ENCODE results near the gene ATPAF2.

Gene ATPAF2

DNA sequence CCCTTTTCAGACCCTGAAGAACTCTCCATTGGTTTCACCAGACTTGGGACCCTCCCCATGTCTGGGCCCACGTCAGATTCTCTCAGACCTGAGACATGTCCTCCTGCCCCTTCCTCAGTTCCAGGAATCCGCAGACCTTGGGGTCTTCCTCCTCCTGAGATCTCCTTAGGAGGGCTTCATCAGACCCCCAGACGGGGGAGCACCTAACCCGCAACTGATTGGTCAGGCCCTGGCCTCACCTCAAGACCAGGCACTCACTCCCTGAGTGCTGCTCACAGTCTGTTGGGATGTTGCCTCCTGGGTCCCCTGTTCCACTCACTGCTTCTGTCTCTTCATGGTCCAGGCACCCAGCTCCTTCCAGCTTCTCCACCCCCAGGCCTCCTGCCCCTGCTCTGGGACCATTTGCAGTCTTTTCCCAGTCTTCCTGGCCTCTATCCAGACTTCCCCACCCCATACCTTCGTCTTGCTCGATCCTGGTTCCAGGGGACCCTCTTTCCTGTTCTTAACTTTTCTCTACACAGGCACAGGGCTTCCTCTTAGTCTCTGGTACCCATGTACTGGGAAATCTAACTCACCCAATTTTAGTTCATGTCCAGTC, 1.4 kb upstream of the ATPAF2 start:
- Histone ChIP-seq H3K27ac (ENCODE audit: insufficient read depth, low read depth, low read length, poor library complexity, severe bottlenecking) (no peak overlapping the region), H3K4me3 (ENCODE audit: insufficient read depth, low read depth, low read length) (peak overlapping the region; percentile 83), H3K4me1 (ENCODE audit: control insufficient read depth, insufficient read depth, low read length) (peaks cover 8% of the 10 kb centered on the region), H3K9me3 (ENCODE audit: control insufficient read depth, low read length) (no peaks in the 10 kb centered on the region), H3K27me3 (ENCODE audit: control insufficient read depth, insufficient read depth, low read length, poor library complexity, severe bottlenecking) (no peaks in the 10 kb centered on the region), H3K36me3 (ENCODE audit: control insufficient read depth, insufficient read depth, low read length) (no peaks in the 10 kb centered on the region)
- 44 to 47% methylated on average over 6 of the region's 6 CpGs for WGBS, 2 experiments

DNA sequence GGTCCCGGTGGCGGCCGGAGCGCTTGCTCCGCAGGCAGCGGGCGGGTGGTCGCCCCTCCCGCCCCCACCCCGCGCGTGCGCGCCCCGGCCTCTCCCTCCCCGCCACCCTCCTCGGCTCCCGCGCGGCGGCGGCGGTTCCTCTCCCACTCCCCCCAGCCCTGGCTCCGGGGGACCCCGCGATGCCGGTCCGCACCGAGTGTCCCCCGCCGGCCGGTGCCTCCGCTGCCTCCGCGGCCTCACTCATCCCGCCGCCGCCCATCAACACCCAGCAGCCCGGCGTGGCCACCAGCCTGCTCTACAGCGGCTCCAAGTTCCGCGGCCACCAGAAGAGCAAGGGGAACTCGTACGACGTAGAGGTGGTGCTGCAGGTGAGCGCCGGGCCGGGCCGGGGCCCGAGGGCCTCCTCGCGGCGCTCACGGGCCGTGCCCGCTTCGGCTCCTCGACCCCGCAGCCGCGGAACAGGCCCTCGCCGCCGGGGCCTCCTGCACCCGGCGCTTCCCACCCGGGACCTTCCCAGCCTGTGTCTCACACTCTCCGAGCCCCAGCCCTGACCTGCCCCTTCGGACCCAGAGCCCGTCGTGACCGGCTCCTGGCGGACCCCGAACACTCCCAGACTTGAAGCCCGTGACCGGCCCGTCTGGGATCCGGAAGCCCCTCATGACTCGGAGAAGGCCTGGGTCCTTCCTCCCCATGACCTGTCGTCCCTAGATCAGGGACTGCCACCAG, 730 bp upstream of the ATPAF2 start:
- H3K4me3 ChIP-seq (ENCODE audit: insufficient read depth, low read depth, low read length) = peak overlapping the region; percentile 83
- H3K4me1 ChIP-seq (ENCODE audit: control insufficient read depth, insufficient read depth, low read length) = peaks cover 8% of the 10 kb centered on the region
- H3K36me3 ChIP-seq (ENCODE audit: control insufficient read depth, insufficient read depth, low read length) = no peaks in the 10 kb centered on the region
- H3K27me3 ChIP-seq (ENCODE audit: control insufficient read depth, insufficient read depth, low read length, poor library complexity, severe bottlenecking) = no peaks in the 10 kb centered on the region
- 1% methylated on average over 81 of the region's 81 CpGs for WGBS, 2 experiments
- H3K27ac ChIP-seq (ENCODE audit: insufficient read depth, low read depth, low read length, poor library complexity, severe bottlenecking) = no peak overlapping the region
- no peaks in the 10 kb centered on the region for H3K9me3 ChIP-seq (ENCODE audit: control insufficient read depth, low read length)

GRCh38 chr17:18038149-18038850, 668 bp downstream of the ATPAF2 start:
- WGBS, 2 experiments = 11 to 14% methylated on average over 12 to 13 of the region's 13 CpGs
- Histone ChIP-seq H3K4me3 (ENCODE audit: insufficient read depth, low read depth, low read length) (peak overlapping the region; percentile 83), H3K27ac (ENCODE audit: insufficient read depth, low read depth, low read length, poor library complexity, severe bottlenecking) (no peak overlapping the region), H3K27me3 (ENCODE audit: control insufficient read depth, insufficient read depth, low read length, poor library complexity, severe bottlenecking) (no peaks in the 10 kb centered on the region), H3K9me3 (ENCODE audit: control insufficient read depth, low read length) (no peaks in the 10 kb centered on the region), H3K4me1 (ENCODE audit: control insufficient read depth, insufficient read depth, low read length) (peaks cover 8% of the 10 kb centered on the region), H3K36me3 (ENCODE audit: control insufficient read depth, insufficient read depth, low read length) (no peaks in the 10 kb centered on the region)

DNA sequence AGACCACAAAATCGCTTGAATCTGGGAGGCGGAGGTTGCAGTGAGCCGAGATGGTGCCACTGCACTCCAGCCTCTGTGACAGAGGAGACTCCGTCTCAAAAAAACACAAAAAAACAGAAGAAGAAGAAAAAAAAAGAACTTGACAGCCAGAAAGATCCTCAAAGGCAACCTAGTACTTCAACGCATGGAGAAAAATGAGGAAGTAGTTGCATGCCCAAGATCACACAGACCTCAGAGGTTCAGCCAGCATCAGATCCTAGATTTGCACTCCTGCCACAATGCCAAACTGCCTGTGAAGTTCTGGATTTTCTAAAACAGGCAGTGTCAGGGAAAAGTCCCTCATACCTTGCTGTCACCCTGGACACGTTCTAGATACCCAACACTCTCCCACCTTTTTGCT, 1.5 kb downstream of the ATPAF2 start:
- H3K36me3 ChIP-seq (ENCODE audit: control insufficient read depth, insufficient read depth, low read length) = no peaks in the 10 kb centered on the region
- no peak overlapping the region for H3K4me3 ChIP-seq (ENCODE audit: insufficient read depth, low read depth, low read length)
- 89 to 94% methylated on average over 6 of the region's 6 CpGs for WGBS, 2 experiments
- peaks cover 8% of the 10 kb centered on the region for H3K4me1 ChIP-seq (ENCODE audit: control insufficient read depth, insufficient read depth, low read length)
- no peaks in the 10 kb centered on the region for H3K9me3 ChIP-seq (ENCODE audit: control insufficient read depth, low read length)
- H3K27ac ChIP-seq (ENCODE audit: insufficient read depth, low read depth, low read length, poor library complexity, severe bottlenecking) = no peak overlapping the region
- H3K27me3 ChIP-seq (ENCODE audit: control insufficient read depth, insufficient read depth, low read length, poor library complexity, severe bottlenecking) = no peaks in the 10 kb centered on the region

GRCh38 chr17:18035704-18036103, 3.3 kb downstream of the ATPAF2 start:
- Histone ChIP-seq H3K4me1 (ENCODE audit: control insufficient read depth, insufficient read depth, low read length) (peaks cover 5% of the 10 kb centered on the region), H3K27ac (ENCODE audit: insufficient read depth, low read depth, low read length, poor library complexity, severe bottlenecking) (no peak overlapping the region), H3K27me3 (ENCODE audit: control insufficient read depth, insufficient read depth, low read length, poor library complexity, severe bottlenecking) (no peaks in the 10 kb centered on the region), H3K9me3 (ENCODE audit: control insufficient read depth, low read length) (no peaks in the 10 kb centered on the region), H3K36me3 (ENCODE audit: control insufficient read depth, insufficient read depth, low read length) (no peaks in the 10 kb centered on the region), H3K4me3 (ENCODE audit: insufficient read depth, low read depth, low read length) (no peak overlapping the region)
- WGBS, 2 experiments = 88 to 89% methylated on average over 2 of the region's 2 CpGs

DNA sequence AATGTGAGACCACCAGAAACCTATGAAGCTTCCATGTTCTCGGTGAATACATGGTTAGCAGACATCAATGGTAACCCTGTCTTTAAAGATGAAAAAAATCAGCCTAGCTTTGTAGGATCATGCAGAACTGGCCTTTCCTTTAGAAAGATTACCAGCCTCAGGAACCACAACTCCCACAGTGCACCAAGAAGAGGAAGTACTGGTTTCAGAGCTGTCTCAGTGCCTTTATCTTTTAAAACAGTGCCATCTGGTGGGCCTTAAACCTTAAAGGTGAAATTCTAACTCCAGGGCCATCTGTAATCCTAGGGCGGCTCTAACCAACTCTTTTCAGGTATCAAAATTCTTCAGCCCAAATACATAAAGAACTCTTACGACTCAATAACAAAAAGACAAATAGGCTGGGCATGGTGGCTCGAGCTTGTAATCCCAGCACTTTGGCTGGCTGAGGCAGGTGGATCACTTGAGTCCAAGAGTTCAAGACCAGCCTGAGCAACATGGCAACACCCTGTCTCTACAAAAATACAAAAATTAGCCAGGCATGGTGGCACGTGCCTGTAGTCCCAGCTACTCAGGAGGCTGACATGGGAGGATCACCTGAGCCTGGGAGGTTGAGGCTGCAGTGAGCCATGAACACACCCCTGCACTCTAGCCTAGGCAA, 5.4 kb downstream of the ATPAF2 start:
- Histone ChIP-seq H3K9me3 (ENCODE audit: control insufficient read depth, low read length) (no peaks in the 10 kb centered on the region), H3K4me1 (ENCODE audit: control insufficient read depth, insufficient read depth, low read length) (peaks cover 5% of the 10 kb centered on the region), H3K27ac (ENCODE audit: insufficient read depth, low read depth, low read length, poor library complexity, severe bottlenecking) (no peak overlapping the region), H3K27me3 (ENCODE audit: control insufficient read depth, insufficient read depth, low read length, poor library complexity, severe bottlenecking) (no peaks in the 10 kb centered on the region), H3K4me3 (ENCODE audit: insufficient read depth, low read depth, low read length) (no peak overlapping the region), H3K36me3 (ENCODE audit: control insufficient read depth, insufficient read depth, low read length) (no peaks in the 10 kb centered on the region)
- WGBS, 2 experiments = 38 to 40% methylated on average over 5 of the region's 5 CpGs

- Histone ChIP-seq H3K4me1 (ENCODE audit: control insufficient read depth, insufficient read depth, low read length) (no peaks in the 10 kb centered on the region), H3K27ac (ENCODE audit: insufficient read depth, low read depth, low read length, poor library complexity, severe bottlenecking) (no peak overlapping the region), H3K27me3 (ENCODE audit: control insufficient read depth, insufficient read depth, low read length, poor library complexity, severe bottlenecking) (no peaks in the 10 kb centered on the region), H3K4me3 (ENCODE audit: insufficient read depth, low read depth, low read length) (no peak overlapping the region), H3K9me3 (ENCODE audit: control insufficient read depth, low read length) (no peaks in the 10 kb centered on the region), H3K36me3 (ENCODE audit: control insufficient read depth, insufficient read depth, low read length) (no peaks in the 10 kb centered on the region)
- 91 to 97% methylated on average over 2 of the region's 2 CpGs for WGBS, 2 experiments
Observed at GRCh38 chr17:18031955-18032354, 7.0 kb downstream of the ATPAF2 start.

DNA sequence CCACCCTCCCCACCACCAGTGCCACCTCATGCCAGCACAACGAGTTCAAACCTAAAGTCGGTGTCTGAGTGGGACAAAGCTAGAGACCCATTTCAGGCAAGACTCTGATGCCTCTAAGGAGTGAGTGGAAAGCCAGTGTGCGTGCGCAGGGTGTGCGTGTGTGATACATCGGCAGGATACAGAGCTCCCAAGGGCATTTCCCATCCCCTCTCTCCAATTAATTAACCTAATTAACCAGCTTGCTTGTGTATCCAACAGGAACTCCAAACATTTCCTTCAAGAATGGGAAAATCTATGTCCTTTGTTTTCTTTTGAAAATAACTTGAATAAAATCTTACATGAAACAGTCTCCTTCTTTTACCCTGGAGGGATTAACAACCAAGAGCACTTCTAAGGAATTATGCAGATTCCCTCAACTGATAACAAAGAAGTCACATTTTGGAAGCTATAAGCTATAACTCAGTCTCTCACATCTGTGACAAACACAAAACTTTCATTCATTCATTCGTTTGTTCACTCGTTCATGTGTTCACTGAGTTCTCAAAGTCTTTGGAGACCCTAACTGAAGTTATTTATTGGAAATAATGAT, 9.9 kb downstream of the ATPAF2 start:
- no peaks in the 10 kb centered on the region for H3K27me3 ChIP-seq (ENCODE audit: control insufficient read depth, insufficient read depth, low read length, poor library complexity, severe bottlenecking)
- H3K9me3 ChIP-seq (ENCODE audit: control insufficient read depth, low read length) = no peaks in the 10 kb centered on the region
- no peak overlapping the region for H3K27ac ChIP-seq (ENCODE audit: insufficient read depth, low read depth, low read length, poor library complexity, severe bottlenecking)
- H3K36me3 ChIP-seq (ENCODE audit: control insufficient read depth, insufficient read depth, low read length) = no peaks in the 10 kb centered on the region
- H3K4me3 ChIP-seq (ENCODE audit: insufficient read depth, low read depth, low read length) = no peak overlapping the region
- WGBS, 2 experiments = 91 to 94% methylated on average over 8 of the region's 8 CpGs
- H3K4me1 ChIP-seq (ENCODE audit: control insufficient read depth, insufficient read depth, low read length) = no peaks in the 10 kb centered on the region

- whole genome bisulfite sequencing, 2 experiments = 92% methylated on average over 11 of the region's 11 CpGs
- Histone ChIP-seq H3K4me1 (ENCODE audit: control insufficient read depth, insufficient read depth, low read length) (no peaks in the 10 kb centered on the region), H3K27ac (ENCODE audit: insufficient read depth, low read depth, low read length, poor library complexity, severe bottlenecking) (no peak overlapping the region), H3K27me3 (ENCODE audit: control insufficient read depth, insufficient read depth, low read length, poor library complexity, severe bottlenecking) (no peaks in the 10 kb centered on the region), H3K9me3 (ENCODE audit: control insufficient read depth, low read length) (no peaks in the 10 kb centered on the region), H3K4me3 (ENCODE audit: insufficient read depth, low read depth, low read length) (no peak overlapping the region), H3K36me3 (ENCODE audit: control insufficient read depth, insufficient read depth, low read length) (no peaks in the 10 kb centered on the region)
Observed at GRCh38 chr17:18028114-18028951, 10.6 kb downstream of the ATPAF2 start.
